ENCODE results near the gene ACTN4.
"Not testable (repeated sequence)": the region's sequence is repeated elsewhere in the genome, so short reads cannot be mapped to it uniquely, and the experiment has no call there.

ACTN4 gene

GRCh38 chr19:38761884-38762389 lies 114.5 kb downstream of the ACTN4 start:
- DNase-seq (ENCODE audit: low read depth in 3 of 3, low spot score in 1 of 3) = not testable (repeated sequence)

- no peak for DNase-seq (ENCODE audit: low read depth in 3 of 3, low spot score in 1 of 3)
These were observed 116.4 kb downstream of the ACTN4 start for GRCh38 chr19:38763795-38764220.

DNA sequence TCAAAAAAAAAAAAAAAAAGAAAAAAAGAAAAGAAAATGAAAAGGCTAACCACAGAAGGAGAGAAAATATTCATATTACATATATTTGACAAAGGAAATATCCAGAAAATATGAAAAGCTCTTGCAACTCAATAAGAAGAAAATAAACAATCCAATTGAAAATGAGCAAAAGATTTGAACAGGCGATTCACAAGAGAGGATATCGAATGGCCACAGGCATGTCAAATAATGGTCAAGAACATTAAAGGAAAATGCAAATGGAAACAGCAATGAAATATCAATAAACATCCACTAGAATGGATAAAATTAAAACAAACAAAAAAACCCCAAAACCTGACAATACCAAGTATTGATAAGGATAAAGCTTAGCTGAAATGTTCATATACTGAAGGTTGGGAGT lies 117.8 kb downstream of the ACTN4 start:
- no peak for DNase-seq (ENCODE audit: low read depth in 3 of 3, low spot score in 1 of 3)

GRCh38 chr19:38766276-38767047 lies 119.0 kb downstream of the ACTN4 start:
- no peak for DNase-seq (ENCODE audit: low read depth in 3 of 3, low spot score in 1 of 3)

- DNase-seq (ENCODE audit: low read depth in 3 of 3, low spot score in 1 of 3) = peak; percentile 74 to 85 (median 85)
These were observed 122.3 kb downstream of the ACTN4 start for GRCh38 chr19:38769635-38770211.

- DNase-seq (ENCODE audit: low read depth in 3 of 3, low spot score in 1 of 3) = not testable (repeated sequence)
These were observed 122.9 kb downstream of the ACTN4 start for GRCh38 chr19:38770228-38770948.

- not testable (repeated sequence) for DNase-seq (ENCODE audit: low read depth in 3 of 3, low spot score in 1 of 3)
These were observed 123.5 kb downstream of the ACTN4 start for GRCh38 chr19:38770949-38771275.

DNA sequence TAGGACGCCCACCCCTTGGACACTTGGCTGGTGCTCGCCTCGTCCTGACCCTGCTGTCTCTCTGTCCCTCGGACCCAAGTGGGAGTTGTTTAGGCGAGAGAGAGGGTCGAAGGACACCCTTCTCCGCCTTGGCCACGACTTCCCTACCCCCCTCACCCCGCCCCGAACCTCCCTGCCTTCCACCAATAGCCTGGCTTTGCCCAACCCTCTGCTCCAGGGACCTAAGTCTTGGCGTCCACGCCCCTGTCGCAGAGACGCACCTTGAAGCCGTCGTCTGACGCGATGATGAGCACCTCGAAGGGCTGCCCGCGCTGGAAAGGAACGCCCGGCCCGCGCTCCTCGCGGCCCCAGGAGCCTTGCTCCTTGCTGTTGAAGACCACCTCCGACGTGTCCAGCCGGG lies 124.1 kb downstream of the ACTN4 start:
- DNase-seq (ENCODE audit: low read depth in 3 of 3, low spot score in 1 of 3) = not testable (repeated sequence)

GRCh38 chr19:38773469-38774177 lies 126.2 kb downstream of the ACTN4 start, which contains the start of gene LGALS7:
TSS of gene LGALS7 (minus strand) at chr19:38773517. CDS start at chr19:38773492, 25 bp downstream.
- DNase-seq (ENCODE audit: low read depth in 3 of 3, low spot score in 1 of 3) = no peak

DNA sequence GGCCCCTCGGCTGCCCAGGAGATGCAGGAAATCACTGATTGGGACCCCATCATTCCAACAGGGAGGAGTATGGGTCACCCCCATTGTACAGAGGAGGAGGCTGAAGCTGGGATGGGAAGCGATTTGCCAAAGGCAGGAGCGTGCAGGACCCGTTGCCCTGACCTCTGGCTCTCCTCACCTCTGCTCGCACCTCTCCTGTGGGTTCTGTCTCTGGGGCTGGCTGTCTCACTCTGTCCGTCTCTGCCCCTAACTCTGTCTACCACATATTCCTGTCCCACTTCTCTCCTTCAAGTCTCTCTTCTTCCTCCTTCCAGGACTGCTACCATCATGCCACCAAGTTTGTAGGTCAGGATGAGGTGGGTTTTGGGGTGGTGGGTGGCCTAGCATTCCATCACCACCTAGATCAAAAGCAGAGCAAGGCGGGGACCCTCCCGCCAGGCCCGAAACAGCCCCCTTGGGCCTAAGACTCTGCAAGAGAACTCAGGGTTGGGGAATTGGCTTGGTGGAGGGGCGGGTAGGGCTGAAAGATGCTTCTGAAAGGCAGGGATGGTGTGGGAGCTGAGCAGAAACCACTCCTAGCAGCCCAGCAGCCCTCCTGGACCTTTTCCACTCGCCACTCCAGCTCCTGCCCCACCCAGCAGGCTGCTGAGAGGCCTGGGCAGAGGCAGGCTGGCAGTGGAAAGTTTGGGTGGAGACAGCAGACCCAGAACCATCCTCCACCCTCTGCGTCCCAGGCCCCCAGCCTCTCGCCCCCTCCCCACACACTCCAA lies 126.9 kb downstream of the ACTN4 start:
- DNase-seq (ENCODE audit: low read depth in 3 of 3, low spot score in 1 of 3) = no peak

GRCh38 chr19:38778733-38779132 lies 131.3 kb downstream of the ACTN4 start:
- DNase-seq (ENCODE audit: low read depth in 3 of 3, low spot score in 1 of 3) = no peak

DNA sequence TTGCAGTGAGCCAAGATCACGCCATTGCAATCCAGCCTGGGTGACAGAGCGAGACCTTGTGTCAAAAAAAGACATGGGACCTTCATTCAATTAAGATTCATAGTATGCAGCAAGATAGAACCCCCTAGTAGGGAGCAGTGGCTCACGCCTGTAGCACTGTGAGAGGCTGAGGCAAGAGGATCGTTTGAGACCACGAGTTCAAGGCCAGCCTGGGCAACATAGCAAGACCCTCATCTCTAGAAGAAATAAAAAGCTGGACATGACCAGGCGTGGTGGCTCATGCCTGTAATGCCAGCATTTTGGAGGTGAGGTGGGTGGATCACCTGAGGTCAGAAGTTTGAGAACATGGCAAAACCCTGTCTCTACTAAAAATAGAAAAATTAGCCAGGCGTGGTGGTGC lies 133.0 kb downstream of the ACTN4 start:
- no peak for DNase-seq (ENCODE audit: low read depth in 3 of 3, low spot score in 1 of 3)

GRCh38 chr19:38781058-38781457 lies 133.6 kb downstream of the ACTN4 start:
- DNase-seq (ENCODE audit: low read depth in 3 of 3, low spot score in 1 of 3) = no peak
